ENCODE results near the gene RAB3GAP1.

The RAB3GAP1 gene

GRCh38 chr2:135056790-135057189, 4.7 kb downstream of the RAB3GAP1 start:
- no peak for TF ChIP-seq ZFX (IDR thresholded peaks at IDR 0.05)
- TF ChIP-seq CTCF (conservative IDR thresholded peaks at IDR 0.05): no peak
- H3K27ac ChIP-seq: no peak overlapping the region

GRCh38 chr2:135059577-135059976, 7.5 kb downstream of the RAB3GAP1 start:
- TF ChIP-seq ZFX (IDR thresholded peaks at IDR 0.05): no peak
- TF ChIP-seq CTCF (conservative IDR thresholded peaks at IDR 0.05): no peak
- no peak overlapping the region for H3K27ac ChIP-seq

GRCh38 chr2:135063210-135063609, 11.1 kb downstream of the RAB3GAP1 start:
- no peak for TF ChIP-seq CTCF (conservative IDR thresholded peaks at IDR 0.05)
- TF ChIP-seq ZFX (IDR thresholded peaks at IDR 0.05): no peak
- no peak overlapping the region for H3K27ac ChIP-seq

- H3K27ac ChIP-seq: no peak overlapping the region
- TF ChIP-seq CTCF (conservative IDR thresholded peaks at IDR 0.05) (no peak), ZFX (IDR thresholded peaks at IDR 0.05) (no peak)
Measured at GRCh38 chr2:135064149-135064548, 12.1 kb downstream of the RAB3GAP1 start.

- no peak for TF ChIP-seq ZFX (IDR thresholded peaks at IDR 0.05)
- TF ChIP-seq CTCF (conservative IDR thresholded peaks at IDR 0.05): no peak
- no peak overlapping the region for H3K27ac ChIP-seq
Measured at GRCh38 chr2:135066710-135067109, 14.6 kb downstream of the RAB3GAP1 start.

- no peak for TF ChIP-seq ZFX (IDR thresholded peaks at IDR 0.05)
- no peak for TF ChIP-seq CTCF (conservative IDR thresholded peaks at IDR 0.05)
Measured at GRCh38 chr2:135072125-135072997, 20.3 kb downstream of the RAB3GAP1 start.

GRCh38 chr2:135074216-135074615, 22.1 kb downstream of the RAB3GAP1 start:
- no peak for TF ChIP-seq ZFX (IDR thresholded peaks at IDR 0.05)
- TF ChIP-seq CTCF (conservative IDR thresholded peaks at IDR 0.05): no peak

More at GRCh38 chr2:135072125-135072997, 20.3 kb downstream of the RAB3GAP1 start:
- H3K27ac ChIP-seq: no peak overlapping the region

More at GRCh38 chr2:135074216-135074615, 22.1 kb downstream of the RAB3GAP1 start:
- H3K27ac ChIP-seq: peak overlapping the region; percentile 86
